Nasal cavity respiratory epithelium epithelial cell of viscerocranial mucosa (primary cell): Measurements from ENCODE around the gene FOXQ1. TPM values are rescaled to one million over a fixed set of nuclear protein-coding genes. Genes with fewer than 3 reads are reported as not detected.

Experiments used
- total RNA-seq: library from RNA; depleted of rRNA; stranded (reverse); fragments of >200 nt; gene quantifications from 2 replicates; pipeline ENCODE4 v1.2.3, GENCODE V29; 2014

The FOXQ1 gene, protein sequence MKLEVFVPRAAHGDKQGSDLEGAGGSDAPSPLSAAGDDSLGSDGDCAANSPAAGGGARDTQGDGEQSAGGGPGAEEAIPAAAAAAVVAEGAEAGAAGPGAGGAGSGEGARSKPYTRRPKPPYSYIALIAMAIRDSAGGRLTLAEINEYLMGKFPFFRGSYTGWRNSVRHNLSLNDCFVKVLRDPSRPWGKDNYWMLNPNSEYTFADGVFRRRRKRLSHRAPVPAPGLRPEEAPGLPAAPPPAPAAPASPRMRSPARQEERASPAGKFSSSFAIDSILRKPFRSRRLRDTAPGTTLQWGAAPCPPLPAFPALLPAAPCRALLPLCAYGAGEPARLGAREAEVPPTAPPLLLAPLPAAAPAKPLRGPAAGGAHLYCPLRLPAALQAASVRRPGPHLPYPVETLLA
- 4.8 and 11.0 TPM in 2 replicates for total RNA-seq

DNA sequence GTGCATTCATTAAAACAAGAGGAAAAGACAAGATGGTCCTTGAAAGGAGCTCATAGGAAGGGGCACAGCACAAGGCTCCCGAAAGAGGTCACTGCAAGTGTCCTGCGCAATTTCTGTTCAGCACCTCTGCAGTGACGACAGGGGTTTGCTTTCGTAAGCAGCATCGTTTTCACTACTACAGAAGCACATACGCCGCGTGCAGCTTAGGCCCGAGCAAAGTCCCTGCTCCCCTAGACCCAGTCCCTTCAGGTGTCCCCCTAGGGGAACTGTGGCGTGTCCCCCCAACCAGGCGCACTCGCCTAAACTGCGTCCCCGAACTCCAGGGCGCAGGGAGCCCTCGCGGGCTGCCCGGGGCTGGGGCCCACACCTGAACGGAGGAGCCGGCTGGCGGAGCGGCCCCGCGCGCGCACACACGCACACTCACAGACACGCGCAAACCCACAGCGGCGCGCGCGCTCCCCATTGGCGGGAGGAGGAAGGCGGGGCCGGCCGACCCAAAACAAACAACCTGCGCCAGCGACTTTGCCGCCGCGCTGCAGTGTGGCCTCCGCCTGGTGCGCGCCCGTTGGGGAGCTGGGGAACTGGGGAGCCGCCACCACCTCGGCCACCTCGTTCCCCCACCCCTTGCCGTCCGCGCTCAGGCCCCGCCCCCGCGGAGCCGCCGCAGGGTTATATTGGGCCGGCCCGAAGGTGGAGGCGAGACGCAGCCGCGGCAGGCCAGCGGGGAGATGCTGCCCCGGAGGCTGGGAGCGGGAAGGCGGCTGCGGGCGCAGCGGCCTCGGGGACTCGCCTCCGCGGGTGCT lies at the start of gene FOXQ1:
TSS of gene FOXQ1 (plus strand) at position 699 of the 803 bp plus-strand sequence. CDS start 607 bp downstream, outside the sequence.

Other genes with a start within 250 kb of the FOXQ1 start
- 0.68 TPM in 1 of 2 replicates, not detected in the other for gene FOXF2, start 77.5 kb downstream of the FOXQ1 start, total RNA-seq